IMR-90 (cell line): Measurements from ENCODE around the gene ANKRD6. TPM values are rescaled to one million over a fixed set of nuclear protein-coding genes. Genes with fewer than 3 reads are reported as not detected.

Source experiments
- ATAC-seq: fragments of 200-7000 bp; cut with Tn5 transposase; 2 replicates; pipeline ENCODE4 v1.9.1; 2020; ENCODE audit warnings: low read depth, mild to moderate bottlenecking, moderate library complexity
- BruUV-seq: library from RNA; stranded (reverse); fragments of 400-500 nt; replicated peaks from 2 replicates; lab custom pipeline; 2021; lab: Mats Ljungman, UMichigan
- CTCF ChIA-PET: fragments of 300-600 bp; formaldehyde crosslinking; extraction: SDS; loops from one replicate; lab custom pipeline; 2021; ENCODE audit warnings: antibody characterized with exemption; lab: Yijun Ruan, JAX
- POLR2A ChIA-PET: fragments of 300-600 bp; sonication (Branson Sonifier 250); formaldehyde crosslinking; loops from one replicate; lab custom pipeline; 2022; ENCODE audit warnings: antibody characterized with exemption; ENCODE audit not compliant: unreplicated experiment; lab: Charles Lee
- DNase-seq: peaks from one replicate; pipeline ENCODE4 v3.0.0; 2013
- H2AFZ ChIP-seq: replicated peaks from 2 replicates; pipeline ENCODE3; 2013; ENCODE audit warnings: low read length, mild to moderate bottlenecking; ENCODE audit not compliant: poor library complexity
- H2AK5ac ChIP-seq: 2 replicates; pipeline ENCODE4 v1.6.1; 2013; ENCODE audit warnings: low read depth, low read length, inconsistent platforms
- H2AK9ac ChIP-seq: replicated peaks from 2 replicates; pipeline ENCODE3; 2013; ENCODE audit warnings: mild to moderate bottlenecking, low read depth, low read length, moderate library complexity; ENCODE audit not compliant: poor library complexity
- H2BK120ac ChIP-seq: 2 replicates; pipeline ENCODE4 v1.6.1; 2013; ENCODE audit warnings: low read depth, low read length, inconsistent platforms
- H2BK15ac ChIP-seq: 3 replicates; pipeline ENCODE4 v1.6.1; 2013; ENCODE audit warnings: low read depth, low read length, inconsistent platforms
- H2BK20ac ChIP-seq: 2 replicates; pipeline ENCODE4 v1.6.1; 2013; ENCODE audit warnings: low read depth, mild to moderate bottlenecking, inconsistent platforms, low read length, moderate library complexity
- H2BK5ac ChIP-seq: 2 replicates; pipeline ENCODE4 v1.6.1; 2013; ENCODE audit warnings: mild to moderate bottlenecking, low read depth, low read length, inconsistent platforms; ENCODE audit not compliant: poor library complexity, severe bottlenecking
- H3K14ac ChIP-seq: replicated peaks from 2 replicates; pipeline ENCODE4 v1.6.1; 2013; ENCODE audit warnings: low read depth, low read length, inconsistent platforms
- H3K18ac ChIP-seq: 2 replicates; pipeline ENCODE4 v1.6.1; 2013; ENCODE audit warnings: low read depth, low read length, control low read depth
- H3K23ac ChIP-seq: 2 replicates; pipeline ENCODE4 v1.6.1; 2013; ENCODE audit warnings: low read depth, low read length, inconsistent platforms
- H3K27ac ChIP-seq: 2 replicates; pipeline ENCODE4 v1.5.1; 2013; ENCODE audit warnings: mild to moderate bottlenecking, control low read depth, low read length; ENCODE audit not compliant: insufficient read depth
- H3K27me3 ChIP-seq: 2 replicates; pipeline ENCODE4 v1.6.1; 2013; ENCODE audit warnings: low read length; ENCODE audit not compliant: control insufficient read depth, insufficient read depth
- H3K36me3 ChIP-seq: 2 replicates; pipeline ENCODE4 v1.6.1; 2013; ENCODE audit warnings: low read length, mixed read lengths; ENCODE audit not compliant: control insufficient read depth, insufficient read depth
- H3K4ac ChIP-seq: 2 replicates; pipeline ENCODE4 v1.6.1; 2013; ENCODE audit warnings: low read depth, low read length, inconsistent platforms
- H3K4me1 ChIP-seq: 2 replicates; pipeline ENCODE4 v1.6.1; 2013; ENCODE audit warnings: low read length, mixed read lengths; ENCODE audit not compliant: control insufficient read depth, insufficient read depth
- H3K4me2 ChIP-seq: 2 replicates; pipeline ENCODE4 v1.6.1; 2013; ENCODE audit warnings: low read depth, mild to moderate bottlenecking, control low read depth, low read length, moderate library complexity
- H3K4me3 ChIP-seq: 2 replicates; pipeline ENCODE4 v1.5.1; 2013; ENCODE audit warnings: low read depth, mild to moderate bottlenecking, control low read depth, low read length, moderate library complexity; ENCODE audit not compliant: insufficient read depth
- H3K56ac ChIP-seq: 2 replicates; pipeline ENCODE4 v1.6.1; 2013; ENCODE audit warnings: low read length, inconsistent platforms; ENCODE audit not compliant: insufficient read depth; ENCODE audit errors: extremely low read depth
- H3K79me1 ChIP-seq, 2 experiments: 2 replicates each; pipeline ENCODE4 v1.6.1; 2013; ENCODE audit warnings: low read length in 2 of 2, inconsistent platforms in 1 of 2, low read depth in 1 of 2
- H3K9ac ChIP-seq: 2 replicates; pipeline ENCODE4 v1.6.1; 2013; ENCODE audit warnings: low read depth, low read length, control low read depth
- H3K9me1 ChIP-seq: 2 replicates; pipeline ENCODE4 v1.6.1; 2013; ENCODE audit warnings: low read length, inconsistent platforms; ENCODE audit not compliant: insufficient read depth
- H3K9me3 ChIP-seq: 2 replicates; pipeline ENCODE4 v1.6.1; 2013; ENCODE audit warnings: low read length; ENCODE audit not compliant: control insufficient read depth, insufficient read depth
- H4K20me1 ChIP-seq: 2 replicates; pipeline ENCODE4 v1.6.1; 2013; ENCODE audit warnings: low read length, inconsistent platforms; ENCODE audit not compliant: insufficient read depth
- H4K5ac ChIP-seq: 2 replicates; pipeline ENCODE4 v1.6.1; 2013; ENCODE audit warnings: mild to moderate bottlenecking, low read depth, low read length, control low read depth
- H4K8ac ChIP-seq, 2 experiments: 2 replicates each; pipeline ENCODE4 v1.6.1; 2013; ENCODE audit warnings: low read depth in 2 of 2, low read length in 2 of 2, control low read depth in 1 of 2, inconsistent platforms in 1 of 2
- H4K91ac ChIP-seq: 2 replicates; pipeline ENCODE4 v1.6.1; 2013; ENCODE audit warnings: low read depth, low read length, inconsistent platforms; ENCODE audit not compliant: insufficient read depth
- BHLHE40 ChIP-seq: fragments of 150-350 bp; IDR thresholded peaks from 2 replicates; pipeline ENCODE4 v1.6.1; 2016; ENCODE audit warnings: mild to moderate bottlenecking, low read depth, low read length
- CEBPB ChIP-seq: IDR thresholded peaks from 2 replicates; pipeline ENCODE4 v1.6.1; 2012; ENCODE audit warnings: low read depth, low read length, improper control_type of control experiment
- CHD1 ChIP-seq: IDR thresholded peaks from 2 replicates; pipeline ENCODE4 v1.6.1; 2012; ENCODE audit warnings: low read depth, low read length, improper control_type of control experiment
- CTCF ChIP-seq: conservative IDR thresholded peaks from 2 replicates; pipeline ENCODE4 v1.5.1; 2012; ENCODE audit warnings: mild to moderate bottlenecking, low read depth, low read length, improper control_type of control experiment
- ELK1 ChIP-seq: fragments of 150-350 bp; IDR thresholded peaks from 2 replicates; pipeline ENCODE4 v1.6.1; 2016; ENCODE audit warnings: low read depth, mild to moderate bottlenecking, low read length, moderate library complexity, borderline replicate concordance
- FOS ChIP-seq: fragments of 150-350 bp; IDR thresholded peaks from 2 replicates; pipeline ENCODE4 v1.6.1; 2016; ENCODE audit warnings: low read depth, low read length
- MAFK ChIP-seq: IDR thresholded peaks from 2 replicates; pipeline ENCODE4 v1.6.1; 2012; ENCODE audit warnings: low read depth, low read length, improper control_type of control experiment
- MAZ ChIP-seq: IDR thresholded peaks from 2 replicates; pipeline ENCODE4 v1.6.1; 2012; ENCODE audit warnings: low read depth, mild to moderate bottlenecking, low read length, improper control_type of control experiment, moderate library complexity, borderline replicate concordance
- MXI1 ChIP-seq: IDR thresholded peaks from 2 replicates; pipeline ENCODE4 v1.6.1; 2012; ENCODE audit warnings: low read depth, mild to moderate bottlenecking, low read length, moderate library complexity, borderline replicate concordance
- NFE2L2 ChIP-seq: fragments of 150-350 bp; IDR thresholded peaks from 2 replicates; pipeline ENCODE4 v1.6.1; 2016; ENCODE audit warnings: low read depth, mild to moderate bottlenecking, low read length
- POLR2A ChIP-seq: IDR thresholded peaks from 2 replicates; pipeline ENCODE4 v1.6.1; 2012; ENCODE audit warnings: mild to moderate bottlenecking, low read depth, low read length
- RAD21 ChIP-seq: IDR thresholded peaks from 2 replicates; pipeline ENCODE4 v1.6.1; 2012; ENCODE audit warnings: low read length, improper control_type of control experiment
- RCOR1 ChIP-seq: IDR thresholded peaks from 2 replicates; pipeline ENCODE4 v1.6.1; 2012; ENCODE audit warnings: mild to moderate bottlenecking, low read length, improper control_type of control experiment; ENCODE audit not compliant: insufficient replicate concordance
- RFX5 ChIP-seq: IDR thresholded peaks from 2 replicates; pipeline ENCODE4 v1.8.0; 2012; ENCODE audit warnings: low read depth, mild to moderate bottlenecking, low read length, moderate library complexity
- SMC3 ChIP-seq: fragments of 150-350 bp; IDR thresholded peaks from 2 replicates; pipeline ENCODE4 v1.6.1; 2016; ENCODE audit warnings: low read depth, mild to moderate bottlenecking, antibody characterized with exemption, low read length, moderate library complexity
- USF2 ChIP-seq: fragments of 150-350 bp; IDR thresholded peaks from 2 replicates; pipeline ENCODE4 v1.6.1; 2017; ENCODE audit warnings: mild to moderate bottlenecking, antibody characterized with exemption, low read length, low read depth
- WGBS, 2 experiments: methylation state at CpG; one replicate each; pipeline versions ENCODE4 v1.1.5 to v1.1.7; 2013; ENCODE audit warnings: missing lambda C conversion rate in 2 of 2; ENCODE audit not compliant: insufficient read length in 1 of 2; ENCODE audit errors: extremely low coverage in 2 of 2; 5-methylcytosine and 5-hydroxymethylcytosine counted together
- dilution Hi-C: fragments of 300-500 bp; cut with HindIII; formaldehyde crosslinking; loops from one replicate; pipeline ENCODE4 v1.14.3; 2018; ENCODE audit warnings: low sequenced_read_pairs; ENCODE audit not compliant: unreplicated experiment
- in situ Hi-C: fragments of 300-500 bp; cut with MboI; formaldehyde crosslinking; loops from 3 replicates; pipeline ENCODE4 v1.14.3; 2019; ENCODE audit warnings: low sequenced_read_pairs, inconsistent platforms, mixed read lengths
- intact Hi-C: fragments of 100-400 bp; cut with micrococcal nuclease; formaldehyde crosslinking; loops from 2 replicates; pipeline ENCODE4 v1.10.0; 2022
- polyA plus RNA-seq, 3 experiments: library from polyadenylated mRNA; depleted of rRNA; stranded (reverse); fragments of >200 nt; gene quantifications; 2 replicates each; pipeline ENCODE4 v1.2.3, GENCODE V29; 2012; ENCODE audit warnings: low replicate concordance in 1 of 3
- total RNA-seq: library from RNA; depleted of rRNA; stranded (reverse); fragments of >200 nt; gene quantifications from 2 replicates; pipeline ENCODE4 v1.2.3, GENCODE V29; 2012

The ANKRD6 gene
- total and polyA plus RNA-seq, 2 of the 4 experiments (the other 2 are of a cell fraction), result 0.12 to 0.18 TPM

- in situ Hi-C loops, result no loop called here
- Histone ChIP-seq H3K4me2 (no peak overlapping the region), H2AK9ac (no peak overlapping the region), H3K9ac (no peak overlapping the region), H2BK15ac (no peak overlapping the region), H3K4ac (no peak overlapping the region), H2AK5ac (no peak overlapping the region), H3K9me3 (no peaks in the 10 kb centered on the region), H3K4me1 (no peaks in the 10 kb centered on the region), H3K36me3 (no peaks in the 10 kb centered on the region), H2BK120ac (no peak overlapping the region), H4K8ac (no peak overlapping the region), H3K79me1 (no peaks in the 10 kb centered on the region), H2BK5ac (no peak overlapping the region), H3K18ac (no peak overlapping the region), H4K5ac (no peak overlapping the region), H3K4me3 (no peak overlapping the region), H3K27ac (no peak overlapping the region), H4K20me1 (no peaks in the 10 kb centered on the region), H3K9me1 (no peaks in the 10 kb centered on the region), H3K23ac (no peak overlapping the region), H2BK20ac (no peak overlapping the region), H3K14ac (no peak overlapping the region), H3K27me3 (no peaks in the 10 kb centered on the region), H4K91ac (no peak overlapping the region), H3K56ac (no peak overlapping the region), H2AFZ (no peak overlapping the region)
- TF ChIP-seq ELK1 (no peak), MAFK (no peak), RFX5 (no peak), FOS (no peak), SMC3 (no peak), CEBPB (no peak), POLR2A (no peak), CHD1 (no peak), CTCF (no peak), MXI1 (no peak), RCOR1 (no peak), USF2 (no peak), BHLHE40 (no peak), RAD21 (no peak), NFE2L2 (no peak), MAZ (no peak)
- ATAC-seq, result no peak
- WGBS, 2 experiments, result no CpG with 5 or more reads among the region's 4 CpGs
- dilution Hi-C loops, result no loop called here
- BruUV-seq, result no TSS peak
- intact Hi-C loops, result no loop called here
- DNase-seq, result no peak
- POLR2A ChIA-PET, result no interaction called here
- CTCF ChIA-PET, result no interaction called here
These were observed 72.9 kb downstream of the ANKRD6 start for GRCh38 chr6:89505847-89506246.
